Measurements from ENCODE around the gene ZMIZ1. TPM values are rescaled to one million over a fixed set of nuclear protein-coding genes. Genes with fewer than 3 reads are reported as not detected.
"Not testable (repeated sequence)": the region's sequence is repeated elsewhere in the genome, so short reads cannot be mapped to it uniquely, and the experiment has no call there.

The ZMIZ1 gene
- total RNA-seq, 1 experiment from 2014 or later, result 42.3 TPM

DNA sequence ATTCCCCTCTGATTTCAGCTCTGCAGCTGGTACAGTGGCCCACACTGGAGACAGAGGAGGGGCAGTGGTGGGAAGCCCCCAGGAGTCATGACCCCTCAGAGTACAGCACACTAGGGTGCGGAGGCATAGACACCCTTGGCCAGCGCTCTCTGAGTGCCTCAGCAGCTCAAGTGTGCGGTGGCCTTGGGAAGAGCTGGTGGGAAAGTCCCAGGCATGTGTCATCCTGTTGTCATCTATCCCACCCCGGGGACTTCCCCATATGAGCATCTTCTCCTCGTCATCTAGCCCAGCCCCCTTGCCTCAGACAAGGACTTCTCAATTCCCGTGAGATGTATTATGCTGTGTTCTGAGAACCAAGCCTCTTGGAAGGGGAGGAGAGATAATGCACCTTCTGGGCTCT is 262.9 kb downstream of the ZMIZ1 start:
- H3K36me3 Mint-ChIP-seq (ENCODE audit: insufficient read depth, unreplicated experiment), result no peaks in the 10 kb centered on the region
- Histone ChIP-seq H3K4me1 (no peaks in the 10 kb centered on the region), H3K4me3 (ENCODE audit: low read depth, low read length) (no peak overlapping the region), H3K9me3 (no peaks in the 10 kb centered on the region), H3K36me3 (ENCODE audit: control insufficient read depth, insufficient read depth, low read length) (no peaks in the 10 kb centered on the region), H3K27me3 (replicated peaks; ENCODE audit: control insufficient read depth, insufficient read depth, low read length) (no peaks in the 10 kb centered on the region)
- H3K4me1 Mint-ChIP-seq (ENCODE audit: low read depth, unreplicated experiment), result no peaks in the 10 kb centered on the region
- no peaks in the 10 kb centered on the region for H3K9me3 Mint-ChIP-seq (ENCODE audit: unreplicated experiment)
- no peak overlapping the region for H3K4me3 Mint-ChIP-seq (ENCODE audit: unreplicated experiment)
- ChIA-PET POLR2A (no interaction called here), CTCF (interaction anchor here (0.8 kb wide), 1 partner anchor 136 kb away, joined by 6 read pairs; no protein-coding TSS in a partner anchor)
- DNase-seq, result no peak
- intact Hi-C loops (cut with micrococcal nuclease; ENCODE audit: unreplicated experiment), result no loop called here
- TF ChIP-seq, protein P1, sequence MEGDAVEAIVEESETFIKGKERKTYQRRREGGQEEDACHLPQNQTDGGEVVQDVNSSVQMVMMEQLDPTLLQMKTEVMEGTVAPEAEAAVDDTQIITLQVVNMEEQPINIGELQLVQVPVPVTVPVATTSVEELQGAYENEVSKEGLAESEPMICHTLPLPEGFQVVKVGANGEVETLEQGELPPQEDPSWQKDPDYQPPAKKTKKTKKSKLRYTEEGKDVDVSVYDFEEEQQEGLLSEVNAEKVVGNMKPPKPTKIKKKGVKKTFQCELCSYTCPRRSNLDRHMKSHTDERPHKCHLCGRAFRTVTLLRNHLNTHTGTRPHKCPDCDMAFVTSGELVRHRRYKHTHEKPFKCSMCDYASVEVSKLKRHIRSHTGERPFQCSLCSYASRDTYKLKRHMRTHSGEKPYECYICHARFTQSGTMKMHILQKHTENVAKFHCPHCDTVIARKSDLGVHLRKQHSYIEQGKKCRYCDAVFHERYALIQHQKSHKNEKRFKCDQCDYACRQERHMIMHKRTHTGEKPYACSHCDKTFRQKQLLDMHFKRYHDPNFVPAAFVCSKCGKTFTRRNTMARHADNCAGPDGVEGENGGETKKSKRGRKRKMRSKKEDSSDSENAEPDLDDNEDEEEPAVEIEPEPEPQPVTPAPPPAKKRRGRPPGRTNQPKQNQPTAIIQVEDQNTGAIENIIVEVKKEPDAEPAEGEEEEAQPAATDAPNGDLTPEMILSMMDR (IDR thresholded peaks at IDR 0.05; ENCODE audit: insufficient read depth in 1 of 2, low read depth in 1 of 2, low read length in 1 of 2, severe bottlenecking in 1 of 2, unreplicated experiment in 1 of 2), result no peak
- no peak overlapping the region for H3K27ac Mint-ChIP-seq (ENCODE audit: unreplicated experiment)
- no TSS peak for BruUV-seq (replicated peaks)
- no peaks in the 10 kb centered on the region for H3K27me3 Mint-ChIP-seq (ENCODE audit: insufficient read depth, unreplicated experiment)

DNA sequence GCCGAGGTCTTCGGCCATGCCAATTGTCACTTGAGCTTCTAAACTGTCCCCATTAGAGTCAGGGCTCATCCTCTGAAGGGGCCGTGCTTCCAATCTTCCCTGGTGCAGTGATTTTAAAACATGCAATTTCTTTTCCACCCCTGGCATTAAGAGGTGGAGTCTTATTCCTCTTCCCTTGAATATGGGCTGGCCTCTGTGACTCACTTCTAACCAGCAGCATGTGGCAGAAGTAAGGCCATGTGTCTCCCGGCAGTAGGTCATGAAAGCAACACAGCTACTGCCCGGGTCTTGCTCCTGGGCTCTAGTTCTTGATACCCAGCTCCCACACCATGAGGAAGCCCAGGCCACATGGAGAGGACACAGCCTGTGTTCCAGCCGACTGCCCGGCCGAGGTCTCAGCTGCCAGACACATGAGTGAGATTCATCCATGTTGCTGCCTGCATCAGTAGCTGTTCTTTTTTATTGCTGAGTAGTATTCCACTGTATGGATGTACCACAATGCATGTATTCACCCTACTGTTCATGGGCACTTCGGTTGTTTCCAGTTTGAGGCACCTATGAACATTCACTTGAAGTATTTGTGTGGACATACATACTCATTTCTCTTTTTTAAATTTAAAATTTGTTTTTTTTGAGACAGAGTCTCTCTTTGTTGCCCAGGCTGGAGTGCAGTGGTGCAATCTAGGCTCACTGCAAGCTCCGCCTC is 264.0 kb downstream of the ZMIZ1 start:
- CTCF ChIA-PET; H3K4me3 Mint-ChIP-seq (ENCODE audit: unreplicated experiment); H3K27ac Mint-ChIP-seq (ENCODE audit: unreplicated experiment); DNase-seq; BruUV-seq (replicated peaks); H3K36me3 ChIP-seq (ENCODE audit: control insufficient read depth, insufficient read depth, low read length); POLR2A ChIA-PET; H3K27me3 ChIP-seq (replicated peaks; ENCODE audit: control insufficient read depth, insufficient read depth, low read length); H3K4me1 ChIP-seq; H3K27me3 Mint-ChIP-seq (ENCODE audit: insufficient read depth, unreplicated experiment); H3K36me3 Mint-ChIP-seq (ENCODE audit: insufficient read depth, unreplicated experiment); H3K4me1 Mint-ChIP-seq (ENCODE audit: low read depth, unreplicated experiment); H3K9me3 Mint-ChIP-seq (ENCODE audit: unreplicated experiment); H3K4me3 ChIP-seq (ENCODE audit: low read depth, low read length); intact Hi-C loops (cut with micrococcal nuclease; ENCODE audit: unreplicated experiment); H3K9me3 ChIP-seq: not testable (repeated sequence)

DNA sequence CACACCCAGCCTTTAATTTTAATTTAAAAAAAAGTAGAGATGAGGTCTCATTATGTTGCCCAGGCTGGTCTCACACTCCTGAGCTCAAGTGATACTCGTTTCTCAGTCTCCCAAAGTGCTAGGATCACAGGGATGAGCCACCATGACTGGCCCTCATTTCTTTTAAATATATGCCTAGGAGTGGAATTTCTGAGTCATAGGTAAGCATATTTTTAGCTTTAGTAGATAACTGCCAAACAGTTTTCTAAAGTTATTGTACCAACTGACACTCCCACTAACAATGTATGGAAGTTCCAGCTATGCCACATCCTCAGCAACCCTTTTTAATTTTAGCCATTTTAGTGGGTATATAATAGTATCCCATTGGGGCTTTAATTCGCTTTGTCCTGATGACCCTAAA is 264.7 kb downstream of the ZMIZ1 start:
- intact Hi-C loops (cut with micrococcal nuclease; ENCODE audit: unreplicated experiment), result no loop called here
- Mint-ChIP-seq H3K27ac (ENCODE audit: unreplicated experiment) (no peak overlapping the region), H3K4me1 (ENCODE audit: low read depth, unreplicated experiment) (no peaks in the 10 kb centered on the region), H3K27me3 (ENCODE audit: insufficient read depth, unreplicated experiment) (no peaks in the 10 kb centered on the region), H3K36me3 (ENCODE audit: insufficient read depth, unreplicated experiment) (no peaks in the 10 kb centered on the region), H3K4me3 (ENCODE audit: unreplicated experiment) (no peak overlapping the region), H3K9me3 (ENCODE audit: unreplicated experiment) (no peaks in the 10 kb centered on the region)
- Histone ChIP-seq H3K27me3 (replicated peaks; ENCODE audit: control insufficient read depth, insufficient read depth, low read length) (no peaks in the 10 kb centered on the region), H3K36me3 (ENCODE audit: control insufficient read depth, insufficient read depth, low read length) (no peaks in the 10 kb centered on the region), H3K4me3 (ENCODE audit: low read depth, low read length) (no peak overlapping the region), H3K9me3 (no peaks in the 10 kb centered on the region), H3K4me1 (no peaks in the 10 kb centered on the region)
- no peak for DNase-seq
- TF ChIP-seq, protein P1 (IDR thresholded peaks at IDR 0.05; ENCODE audit: insufficient read depth in 1 of 2, low read depth in 1 of 2, low read length in 1 of 2, severe bottlenecking in 1 of 2, unreplicated experiment in 1 of 2), result no peak
- ChIA-PET CTCF (no interaction called here), POLR2A (no interaction called here)
- BruUV-seq (replicated peaks), result no TSS peak

All from Caco-2 (cell line).